Uterus (tissue), 2 donors: ENCODE measurements around the gene GMDS.

Experiments used
- POLR2A ChIP-seq, 2 donors: fragments of 450-650 bp; IDR thresholded peaks; one replicate each; pipeline ENCODE4 v1.6.1; 2016; ENCODE audit warnings: antibody characterized with exemption in 2 of 2, mild to moderate bottlenecking in 1 of 2, moderate library complexity in 1 of 2
- TF ChIP-seq, protein P1 (sequence below), 4 experiments: fragments of 200-600 bp in 2 of 4; fragments of 450-650 bp in 2 of 4; sonication (generic) in 2 of 4; IDR thresholded peaks; one replicate each; pipeline ENCODE4 v1.5.1; 2016 to 2019; ENCODE audit warnings: antibody characterized with exemption in 4 of 4, mild to moderate bottlenecking in 2 of 4, moderate library complexity in 1 of 4

DNA sequence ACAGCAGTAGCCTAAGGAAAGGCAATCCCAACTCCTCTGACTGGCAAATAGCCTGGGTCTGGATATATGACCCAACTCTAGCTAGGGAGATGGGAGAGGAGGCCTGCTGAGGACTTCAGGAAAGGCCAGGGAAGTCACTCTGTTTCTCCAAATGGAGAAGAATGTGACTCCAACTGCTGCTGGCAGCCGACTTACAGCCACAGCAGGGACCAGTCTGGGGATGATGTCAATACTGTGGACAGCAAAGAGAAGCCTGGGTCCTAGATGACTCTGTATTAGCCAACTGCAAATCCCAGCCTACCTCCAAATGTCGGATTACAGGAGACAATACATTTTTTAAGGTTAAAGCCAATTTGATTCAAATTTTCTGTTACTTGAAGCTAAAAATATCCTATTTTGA is 403.1 kb downstream of the GMDS start:
- TF ChIP-seq, protein P1, sequence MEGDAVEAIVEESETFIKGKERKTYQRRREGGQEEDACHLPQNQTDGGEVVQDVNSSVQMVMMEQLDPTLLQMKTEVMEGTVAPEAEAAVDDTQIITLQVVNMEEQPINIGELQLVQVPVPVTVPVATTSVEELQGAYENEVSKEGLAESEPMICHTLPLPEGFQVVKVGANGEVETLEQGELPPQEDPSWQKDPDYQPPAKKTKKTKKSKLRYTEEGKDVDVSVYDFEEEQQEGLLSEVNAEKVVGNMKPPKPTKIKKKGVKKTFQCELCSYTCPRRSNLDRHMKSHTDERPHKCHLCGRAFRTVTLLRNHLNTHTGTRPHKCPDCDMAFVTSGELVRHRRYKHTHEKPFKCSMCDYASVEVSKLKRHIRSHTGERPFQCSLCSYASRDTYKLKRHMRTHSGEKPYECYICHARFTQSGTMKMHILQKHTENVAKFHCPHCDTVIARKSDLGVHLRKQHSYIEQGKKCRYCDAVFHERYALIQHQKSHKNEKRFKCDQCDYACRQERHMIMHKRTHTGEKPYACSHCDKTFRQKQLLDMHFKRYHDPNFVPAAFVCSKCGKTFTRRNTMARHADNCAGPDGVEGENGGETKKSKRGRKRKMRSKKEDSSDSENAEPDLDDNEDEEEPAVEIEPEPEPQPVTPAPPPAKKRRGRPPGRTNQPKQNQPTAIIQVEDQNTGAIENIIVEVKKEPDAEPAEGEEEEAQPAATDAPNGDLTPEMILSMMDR (IDR thresholded peaks at IDR 0.05) = no peak
- TF ChIP-seq POLR2A (IDR thresholded peaks at IDR 0.05) = no peak
